ENCODE data around the gene USP34.
"Not testable (repeated sequence)": the region's sequence is repeated elsewhere in the genome, so short reads cannot be mapped to it uniquely, and the experiment has no call there.

The USP34 gene

DNA sequence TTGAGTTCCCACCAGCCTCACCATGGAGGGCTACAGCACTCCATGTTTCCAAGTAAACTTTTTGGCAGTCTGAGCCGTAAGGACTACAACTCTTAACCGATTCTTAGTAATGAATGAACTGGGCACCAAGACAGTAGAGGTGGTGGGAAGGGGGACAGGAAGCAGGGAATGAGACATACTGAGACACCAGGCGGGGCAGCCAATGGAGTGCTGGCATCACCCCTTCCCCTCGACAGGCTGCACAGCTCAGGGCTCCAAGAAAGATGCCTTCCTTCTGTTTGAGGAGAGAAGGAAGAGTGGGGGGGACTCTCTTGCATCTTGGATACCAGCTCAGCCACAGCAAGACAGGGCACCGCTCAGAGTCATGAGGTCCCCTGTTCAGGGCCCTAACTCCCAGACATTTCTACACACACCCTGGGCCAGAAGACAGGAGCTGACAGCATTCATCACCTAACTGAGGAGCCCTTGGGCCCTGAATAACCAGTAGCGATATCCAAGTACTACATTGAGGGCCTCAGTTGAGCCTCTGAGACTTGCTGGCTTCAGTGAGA, 45.2 kb downstream of the USP34 start:
- DNase-seq, result no peak

- DNase-seq, result no peak
These were observed 47.2 kb downstream of the USP34 start for GRCh38 chr2:61423714-61424113.

GRCh38 chr2:61421611-61422010, 49.3 kb downstream of the USP34 start:
- no peak for DNase-seq

GRCh38 chr2:61420991-61421544, 49.8 kb downstream of the USP34 start:
- DNase-seq, result no peak

GRCh38 chr2:61419570-61419969, 51.3 kb downstream of the USP34 start:
- no peak for DNase-seq

- DNase-seq, result no peak
These were observed 51.8 kb downstream of the USP34 start for GRCh38 chr2:61419129-61419528.

GRCh38 chr2:61416871-61417645, 53.8 kb downstream of the USP34 start:
- no peak for DNase-seq

GRCh38 chr2:61415265-61415664, 55.6 kb downstream of the USP34 start:
- no peak for DNase-seq

GRCh38 chr2:61414674-61415073, 56.2 kb downstream of the USP34 start:
- DNase-seq, result no peak

GRCh38 chr2:61411109-61411508, 59.8 kb downstream of the USP34 start:
- no peak for DNase-seq

GRCh38 chr2:61410185-61410584, 60.7 kb downstream of the USP34 start:
- DNase-seq, result no peak

GRCh38 chr2:61405813-61406212, 65.1 kb downstream of the USP34 start:
- no peak for DNase-seq

DNA sequence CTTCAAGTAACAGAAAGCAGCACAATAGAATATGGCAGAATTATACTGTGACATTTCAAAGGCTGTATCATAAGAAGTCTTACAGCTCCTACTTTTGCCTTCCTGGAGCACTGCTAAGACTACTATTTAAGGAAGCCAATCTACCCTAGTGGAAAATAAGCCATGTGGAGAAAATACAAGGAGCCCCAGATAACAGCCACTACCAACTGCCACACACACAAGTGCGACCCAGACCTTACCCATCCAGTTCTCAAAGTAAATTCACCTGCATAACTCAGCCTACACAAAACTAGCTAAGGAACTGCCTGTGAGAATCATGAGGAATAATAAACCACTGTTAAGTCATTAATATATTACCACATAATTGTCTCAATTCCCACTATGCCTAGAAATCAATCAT, 66.4 kb downstream of the USP34 start:
- DNase-seq, result no peak

GRCh38 chr2:61398413-61398812, 72.5 kb downstream of the USP34 start:
- no peak for DNase-seq

DNA sequence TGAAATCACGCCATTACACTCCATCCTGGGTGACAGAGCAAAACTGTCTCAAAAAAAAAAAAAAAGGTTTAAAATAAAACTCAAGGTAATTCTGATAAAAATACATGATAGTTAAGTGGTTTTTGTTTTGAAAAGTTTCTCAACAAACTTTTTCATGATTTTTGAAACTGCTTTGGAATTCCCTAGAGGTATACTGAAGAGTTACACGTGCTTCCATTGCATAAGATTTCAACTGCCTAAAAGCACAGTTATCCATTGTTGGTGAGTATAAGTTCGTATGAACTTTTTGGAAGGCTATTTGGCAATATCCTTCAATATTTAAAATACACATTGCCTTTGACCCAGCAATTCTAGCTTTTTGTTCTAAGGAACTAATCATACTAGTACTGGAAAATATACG, 74.9 kb downstream of the USP34 start:
- no peak for DNase-seq

GRCh38 chr2:61387588-61387987, 83.3 kb downstream of the USP34 start:
- not testable (repeated sequence) for DNase-seq

- not testable (repeated sequence) for DNase-seq
These were observed 90.0 kb downstream of the USP34 start for GRCh38 chr2:61380882-61381197.

GRCh38 chr2:61380056-61380881, 90.6 kb downstream of the USP34 start:
- no peak for DNase-seq

DNA sequence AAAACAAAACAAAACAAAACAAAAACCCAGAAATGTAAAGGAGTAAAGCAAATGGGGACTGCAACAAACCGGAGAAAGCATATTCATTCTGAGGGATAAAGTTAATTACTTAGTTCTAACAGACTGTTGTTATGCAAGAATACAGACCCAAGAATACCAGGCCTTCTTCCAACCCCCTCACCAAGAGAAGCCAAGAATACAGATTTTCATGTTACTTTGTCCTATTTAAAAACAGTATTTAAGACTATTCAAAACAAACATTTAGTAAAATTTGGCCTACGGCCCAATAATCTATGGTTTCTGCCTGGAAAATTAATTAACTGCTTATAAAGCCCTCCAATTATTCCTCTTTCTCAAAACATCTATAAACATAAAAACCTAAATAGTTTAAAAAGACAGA, 91.4 kb downstream of the USP34 start:
- DNase-seq, result no peak

- no peak for DNase-seq
These were observed 92.6 kb downstream of the USP34 start for GRCh38 chr2:61378281-61378680.

- no peak for DNase-seq
These were observed 93.8 kb downstream of the USP34 start for GRCh38 chr2:61377046-61377445.

- DNase-seq, result no peak
These were observed 94.7 kb downstream of the USP34 start for GRCh38 chr2:61376211-61376610.

DNA sequence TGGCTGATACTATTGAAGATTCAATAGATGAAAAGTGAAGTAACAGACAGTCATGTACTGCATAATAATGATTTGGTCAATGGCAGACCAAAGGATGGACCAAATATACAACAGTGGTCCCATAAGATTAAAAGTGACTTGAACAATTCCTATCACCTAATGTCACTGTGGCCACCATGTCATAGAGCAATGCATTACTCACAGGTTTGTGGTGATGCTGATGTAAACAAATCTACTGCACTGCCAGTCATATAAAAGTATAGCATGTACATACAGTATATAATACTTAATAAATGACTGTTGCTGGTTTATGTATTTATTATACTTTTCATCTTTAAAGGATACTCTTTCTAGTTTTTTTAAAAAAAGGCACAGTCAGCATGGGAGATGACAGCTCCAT, 99.9 kb downstream of the USP34 start:
- DNase-seq, result no peak
